ENCODE measurements around the gene LRP10. TPM values are rescaled to one million over a fixed set of nuclear protein-coding genes. Genes with fewer than 3 reads are reported as not detected.
"Not testable (repeated sequence)": the region's sequence is repeated elsewhere in the genome, so short reads cannot be mapped to it uniquely, and the experiment has no call there.

LRP10 gene
- polyA plus RNA-seq, 1 donor from 2014 or later, result 113 TPM

GRCh38 chr14:22849212-22849819 lies 22.2 kb upstream of the LRP10 start:
- Mint-ChIP-seq H3K4me3 (no peak overlapping the region), H3K9me3 (no peaks in the 10 kb centered on the region), H3K36me3 (peaks cover 1% of the 10 kb centered on the region), H3K27me3 (peaks cover 7% of the 10 kb centered on the region), H3K4me1 (peaks cover 0 to 6% (median 5%) of the 10 kb centered on the region in 3 donors), H3K27ac (no peak overlapping the region)

DNA sequence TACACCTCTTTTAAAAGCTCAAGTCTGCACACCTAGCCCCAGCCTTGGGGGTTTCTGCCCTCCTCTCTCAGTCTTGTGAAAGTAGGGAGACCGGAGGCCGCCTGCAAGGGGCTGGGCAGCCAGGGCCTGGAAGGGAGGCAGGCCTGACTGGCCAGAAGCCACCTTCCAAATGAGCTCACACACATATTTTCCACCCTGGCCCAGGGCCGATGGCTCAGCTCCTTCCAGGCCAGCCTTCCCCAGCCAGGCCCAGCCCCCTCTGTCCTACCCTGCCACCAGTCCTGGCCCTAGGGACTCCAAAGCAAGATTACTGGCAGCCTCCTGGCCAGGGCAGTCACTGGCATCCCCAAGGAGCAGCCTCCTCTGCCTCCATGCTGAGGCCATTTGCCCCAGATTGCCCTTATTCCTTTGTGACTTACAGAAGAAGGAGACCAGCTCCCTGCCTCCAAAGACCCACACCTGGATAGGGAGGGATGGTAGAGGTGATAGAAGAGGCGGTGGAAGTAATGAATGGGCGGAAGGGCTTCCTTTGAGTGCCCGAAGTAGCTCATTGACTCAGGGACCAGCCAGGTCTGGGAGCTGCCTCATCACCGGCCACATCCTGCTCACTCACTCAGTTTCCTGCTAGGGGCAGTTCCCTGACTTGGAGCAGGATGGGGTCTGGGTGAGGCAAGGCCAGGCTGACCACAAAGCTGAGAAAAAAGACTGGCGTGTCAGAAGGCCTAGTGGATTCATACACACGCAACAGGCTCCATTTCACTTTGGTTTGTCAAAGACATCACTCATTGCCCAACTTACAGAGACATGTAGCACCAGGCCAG lies 20.4 kb upstream of the LRP10 start:
- peaks cover 0 to 6% (median 5%) of the 10 kb centered on the region in 3 donors for H3K4me1 Mint-ChIP-seq
- H3K4me3 Mint-ChIP-seq, result no peak overlapping the region
- peaks cover 2% of the 10 kb centered on the region for H3K27me3 Mint-ChIP-seq
- peaks cover 1% of the 10 kb centered on the region for H3K36me3 Mint-ChIP-seq
- no peak overlapping the region for H3K27ac Mint-ChIP-seq
- H3K9me3 Mint-ChIP-seq, result no peaks in the 10 kb centered on the region

- not testable (repeated sequence) for H3K4me3 Mint-ChIP-seq, H3K9me3 Mint-ChIP-seq, H3K36me3 Mint-ChIP-seq, H3K4me1 Mint-ChIP-seq, H3K27ac Mint-ChIP-seq, H3K27me3 Mint-ChIP-seq
These were observed 19.4 kb upstream of the LRP10 start for GRCh38 chr14:22852178-22852577.

GRCh38 chr14:22852599-22852939 lies 19.0 kb upstream of the LRP10 start:
- H3K36me3 Mint-ChIP-seq, result peaks cover 1% of the 10 kb centered on the region
- H3K9me3 Mint-ChIP-seq, result no peaks in the 10 kb centered on the region
- no peaks in the 10 kb centered on the region for H3K27me3 Mint-ChIP-seq
- H3K4me3 Mint-ChIP-seq, result peak overlapping the region in 1 of 4 donors; percentile 90
- peak overlapping the region in 1 of 3 donors; percentile 27 for H3K27ac Mint-ChIP-seq
- peaks cover 0 to 6% (median 4%) of the 10 kb centered on the region in 3 donors for H3K4me1 Mint-ChIP-seq

DNA sequence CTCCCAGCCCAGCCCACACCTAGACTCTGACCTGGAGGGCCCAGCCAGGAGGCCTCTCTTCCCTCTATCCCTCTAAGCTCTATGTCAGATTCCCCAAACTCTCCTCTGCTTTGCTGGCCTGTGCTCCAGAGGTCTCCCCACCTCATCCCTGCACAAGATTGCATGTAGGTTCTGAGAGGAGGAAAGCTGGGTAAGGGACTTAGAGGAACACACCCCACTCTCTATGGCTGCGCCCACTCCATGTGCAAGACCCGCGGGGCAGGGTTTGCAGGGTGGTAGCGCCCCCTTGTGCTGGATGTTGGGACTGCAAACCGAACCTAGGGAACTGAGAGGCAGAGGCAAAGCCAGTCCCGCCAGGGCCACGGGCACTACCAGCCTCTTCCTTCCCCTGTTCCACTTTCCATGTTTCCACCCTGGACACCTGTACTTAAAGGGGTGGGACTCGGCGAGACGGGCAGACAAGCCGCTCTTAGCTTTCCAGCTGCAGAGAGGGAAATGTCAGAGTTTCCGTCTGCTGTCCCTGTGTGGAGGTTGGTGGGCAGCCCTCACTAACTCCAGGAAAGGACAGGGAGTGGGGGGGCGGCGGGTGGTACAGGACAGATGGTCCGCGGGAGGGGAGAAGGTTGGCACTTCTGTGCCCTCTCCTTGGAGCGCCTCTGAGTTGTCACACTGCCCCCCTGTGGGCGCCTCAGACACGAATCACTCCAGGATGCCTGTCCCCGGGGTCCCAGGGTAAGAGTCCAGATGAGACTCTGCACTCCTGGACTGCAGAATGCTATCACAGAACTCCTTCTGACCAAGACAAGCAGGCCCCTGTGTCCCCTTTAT lies 18.4 kb upstream of the LRP10 start:
- Mint-ChIP-seq H3K27ac (peak overlapping the region in 1 of 3 donors; percentile 27), H3K4me3 (peak overlapping the region; percentile 76 to 94 (median 84)), H3K4me1 (peaks cover 0 to 6% (median 4%) of the 10 kb centered on the region in 3 donors)

GRCh38 chr14:22854296-22854695 lies 17.2 kb upstream of the LRP10 start:
- H3K27ac Mint-ChIP-seq, H3K9me3 Mint-ChIP-seq, H3K36me3 Mint-ChIP-seq, H3K4me3 Mint-ChIP-seq, H3K27me3 Mint-ChIP-seq, H3K4me1 Mint-ChIP-seq: not testable (repeated sequence)

More for the DNA sequence above, 18.4 kb upstream of the LRP10 start:
- peaks cover 3% of the 10 kb centered on the region for H3K36me3 Mint-ChIP-seq
- no peaks in the 10 kb centered on the region for H3K9me3 Mint-ChIP-seq
- no peaks in the 10 kb centered on the region for H3K27me3 Mint-ChIP-seq

GRCh38 chr14:22854963-22855724 lies 16.4 kb upstream of the LRP10 start:
- H3K4me3 Mint-ChIP-seq, result peak overlapping the region in 2 of 4 donors; percentile 23

GRCh38 chr14:22856428-22856827 lies 15.1 kb upstream of the LRP10 start:
- peaks cover 0 to 1% (median 0%) of the 10 kb centered on the region in 3 donors for H3K9me3 Mint-ChIP-seq
- peaks cover 3% of the 10 kb centered on the region for H3K36me3 Mint-ChIP-seq
- H3K4me3 Mint-ChIP-seq, result no peak overlapping the region
- no peak overlapping the region for H3K27ac Mint-ChIP-seq
- peaks cover 3 to 6% (median 6%) of the 10 kb centered on the region in 3 donors for H3K4me1 Mint-ChIP-seq
- no peaks in the 10 kb centered on the region for H3K27me3 Mint-ChIP-seq

More at GRCh38 chr14:22854963-22855724, 16.4 kb upstream of the LRP10 start:
- Mint-ChIP-seq H3K27me3 (no peaks in the 10 kb centered on the region), H3K36me3 (peaks cover 3% of the 10 kb centered on the region), H3K9me3 (no peaks in the 10 kb centered on the region), H3K4me1 (peaks cover 3 to 6% (median 6%) of the 10 kb centered on the region in 3 donors), H3K27ac (no peak overlapping the region)

DNA sequence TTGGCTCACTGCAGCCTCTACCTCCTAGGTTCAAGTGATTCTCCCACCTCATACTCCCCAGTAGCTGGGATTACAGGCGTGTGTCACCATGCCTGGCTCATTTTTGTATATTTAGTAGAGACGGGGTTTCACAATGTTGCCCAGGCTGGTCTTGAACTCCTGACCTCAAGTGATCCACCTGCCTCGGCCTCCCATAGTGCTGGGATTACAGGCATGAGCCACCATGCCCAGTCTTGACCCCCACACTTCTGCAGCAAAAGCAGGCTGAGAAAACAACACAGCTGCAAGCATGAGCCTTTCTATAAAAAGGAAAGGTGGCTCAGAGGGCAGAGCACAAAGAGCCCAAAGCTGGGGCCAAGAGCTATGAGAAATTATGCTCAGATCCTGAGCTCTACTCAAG lies 11.2 kb upstream of the LRP10 start:
- not testable (repeated sequence) for H3K4me3 Mint-ChIP-seq, H3K27me3 Mint-ChIP-seq, H3K4me1 Mint-ChIP-seq, H3K27ac Mint-ChIP-seq, H3K36me3 Mint-ChIP-seq, H3K9me3 Mint-ChIP-seq

DNA sequence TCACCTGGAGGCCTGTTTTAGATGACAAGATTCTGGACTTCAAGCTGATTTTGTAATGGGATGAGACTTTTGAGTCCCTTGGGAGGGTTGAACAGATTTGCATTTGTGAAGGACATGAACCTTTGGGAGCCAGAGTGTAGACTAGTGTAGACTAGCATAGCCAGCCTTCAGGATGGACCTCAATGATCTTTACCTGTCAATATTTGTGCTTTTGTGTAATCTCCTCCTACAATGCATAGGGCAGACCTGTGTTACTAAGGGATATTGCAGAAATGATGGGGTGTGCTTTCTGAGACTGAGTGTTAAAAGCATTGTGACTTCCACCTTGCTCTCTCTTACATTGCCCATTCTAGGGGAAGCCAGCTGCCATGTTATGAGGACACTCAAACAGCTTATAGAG lies 9.9 kb upstream of the LRP10 start:
- Mint-ChIP-seq H3K36me3 (peaks cover 2% of the 10 kb centered on the region), H3K4me1 (peaks cover 0 to 4% (median 3%) of the 10 kb centered on the region in 3 donors), H3K4me3 (no peak overlapping the region), H3K27ac (no peak overlapping the region), H3K27me3 (no peaks in the 10 kb centered on the region), H3K9me3 (peaks cover 0 to 1% (median 0%) of the 10 kb centered on the region in 3 donors)

DNA sequence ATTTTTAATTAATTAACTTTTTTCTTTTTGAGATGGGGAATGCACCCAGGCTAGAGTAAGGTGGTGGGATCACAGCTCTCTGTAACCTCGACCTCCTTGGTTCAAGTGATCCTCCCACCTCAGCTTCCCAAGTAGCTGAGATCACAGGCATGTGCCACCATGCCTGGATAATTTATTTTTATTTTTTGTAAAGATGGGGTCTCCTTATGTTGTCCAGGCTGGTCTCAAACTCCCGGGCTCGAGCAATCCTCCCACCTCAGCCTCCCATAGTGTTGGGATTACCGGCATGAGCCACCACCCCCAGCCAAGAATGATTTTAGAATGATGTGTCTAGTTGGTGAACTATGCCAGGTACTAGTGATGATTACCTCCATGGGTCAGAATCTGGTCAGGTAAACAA lies 6.6 kb upstream of the LRP10 start:
- no peaks in the 10 kb centered on the region for H3K36me3 Mint-ChIP-seq
- no peaks in the 10 kb centered on the region for H3K27me3 Mint-ChIP-seq
- no peak overlapping the region for H3K27ac Mint-ChIP-seq
- no peaks in the 10 kb centered on the region for H3K4me1 Mint-ChIP-seq
- H3K4me3 Mint-ChIP-seq, result peak overlapping the region in 1 of 4 donors; percentile 37
- H3K9me3 Mint-ChIP-seq, result peaks cover 0 to 1% (median 0%) of the 10 kb centered on the region in 3 donors

- Mint-ChIP-seq H3K4me3 (peak overlapping the region in 1 of 4 donors; percentile 37), H3K9me3 (peaks cover 0 to 1% (median 0%) of the 10 kb centered on the region in 3 donors), H3K4me1 (peaks cover 3 to 5% (median 3%) of the 10 kb centered on the region in 3 donors), H3K27ac (no peak overlapping the region), H3K36me3 (no peaks in the 10 kb centered on the region), H3K27me3 (no peaks in the 10 kb centered on the region)
These were observed 5.8 kb upstream of the LRP10 start for GRCh38 chr14:22865424-22866405.

GRCh38 chr14:22866874-22867273 lies 4.7 kb upstream of the LRP10 start:
- Mint-ChIP-seq H3K4me3 (peak overlapping the region in 1 of 4 donors; percentile 17), H3K27ac (peak overlapping the region in 1 of 3 donors; percentile 59), H3K36me3 (no peaks in the 10 kb centered on the region), H3K4me1 (peaks cover 6 to 9% (median 6%) of the 10 kb centered on the region in 3 donors), H3K27me3 (no peaks in the 10 kb centered on the region), H3K9me3 (no peaks in the 10 kb centered on the region)

All from IgD-negative memory B cell (primary cell).